SU-DHL-6 (cell line): Measurements from ENCODE around the gene SEC11C.

Experiments used
- H2AFZ ChIP-seq: fragments of 200-600 bp; sonication (generic); 2 replicates; pipeline ENCODE4 v1.6.1; 2014; ENCODE audit warnings: low read depth, mild to moderate bottlenecking, moderate library complexity, mixed read lengths, antibody characterized with exemption, low read length; ENCODE audit not compliant: severe bottlenecking
- H3F3A ChIP-seq: fragments of 200-600 bp; shearing (Covaris generic); 2 replicates; pipeline ENCODE4 v1.6.0; 2016; ENCODE audit warnings: antibody characterized with exemption, mild to moderate bottlenecking; ENCODE audit not compliant: insufficient read depth
- H3K27ac ChIP-seq: fragments of 200-600 bp; sonication (generic); 2 replicates; pipeline ENCODE4 v1.5.1; 2016; ENCODE audit warnings: low read depth, mild to moderate bottlenecking, low read length, moderate library complexity, mixed read lengths
- H3K27me3 ChIP-seq: fragments of 200-600 bp; sonication (generic), shearing (Covaris generic); 2 replicates; pipeline ENCODE4 v1.6.0; 2014; ENCODE audit warnings: mild to moderate bottlenecking, low read length
- H3K36me3 ChIP-seq: fragments of 200-600 bp; sonication (generic); 2 replicates; pipeline ENCODE4 v1.6.1; 2014; ENCODE audit warnings: mild to moderate bottlenecking, low read length, mixed read lengths
- H3K4me2 ChIP-seq: fragments of 300-600, 200-600 bp; shearing (Covaris generic), sonication (generic); 2 replicates; pipeline ENCODE4 v1.6.0; 2014; ENCODE audit warnings: low read length, low read depth, mild to moderate bottlenecking; ENCODE audit not compliant: poor library complexity, severe bottlenecking
- H3K4me3 ChIP-seq: fragments of 200-600 bp; sonication (generic); 2 replicates; pipeline ENCODE4 v1.5.1; 2014; ENCODE audit warnings: antibody characterized with exemption, low read length, mild to moderate bottlenecking, mixed read lengths; ENCODE audit not compliant: insufficient read depth, poor library complexity, severe bottlenecking
- H3K79me2 ChIP-seq: fragments of 200-600 bp; sonication (generic); 2 replicates; pipeline ENCODE4 v1.6.1; 2014; ENCODE audit warnings: mild to moderate bottlenecking, low read length, moderate library complexity; ENCODE audit not compliant: insufficient read depth
- H3K9ac ChIP-seq: fragments of 200-600 bp; sonication (generic); 2 replicates; pipeline ENCODE4 v1.7.0; 2014; ENCODE audit warnings: mild to moderate bottlenecking, low read length
- H3K9me2 ChIP-seq: fragments of 200-600 bp; sonication (generic); replicated peaks from 2 replicates; pipeline ENCODE4 v1.6.1; 2014; ENCODE audit warnings: low read length; ENCODE audit not compliant: insufficient read depth
- H3K9me3 ChIP-seq: fragments of 200-600 bp; sonication (generic); 2 replicates; pipeline ENCODE4 v1.6.1; 2014; ENCODE audit warnings: low read length, mixed read lengths; ENCODE audit not compliant: insufficient read depth
- H4K20me1 ChIP-seq: fragments of 200-600 bp; sonication (generic); 2 replicates; pipeline ENCODE4 v1.6.1; 2014; ENCODE audit warnings: low read depth, mild to moderate bottlenecking, antibody characterized with exemption, low read length, moderate library complexity, mixed read lengths
- CTCF ChIP-seq: fragments of 200-600 bp; sonication (generic); IDR thresholded peaks from one replicate; pipeline ENCODE4 v1.5.1; 2017; ENCODE audit warnings: antibody characterized with exemption, mild to moderate bottlenecking, low read length, moderate library complexity; ENCODE audit not compliant: insufficient read depth, poor library complexity, severe bottlenecking
- EZH2phosphoT487 ChIP-seq: fragments of 200-600 bp; sonication (generic), shearing (Covaris generic); conservative IDR thresholded peaks from 2 replicates; pipeline ENCODE4 v1.6.1; 2018; ENCODE audit warnings: mild to moderate bottlenecking, antibody characterized with exemption, low read length, moderate library complexity, mixed read lengths

Gene SEC11C

GRCh38 chr18:59094569-59094968 is 45.1 kb upstream of the SEC11C start:
- no peak overlapping the region for H3K4me3 ChIP-seq
- no peaks in the 10 kb centered on the region for H3K9me3 ChIP-seq
- no peaks in the 10 kb centered on the region for H3K27me3 ChIP-seq
- H3K9ac ChIP-seq, result no peak overlapping the region
- no peaks in the 10 kb centered on the region for H3F3A ChIP-seq
- H3K4me2 ChIP-seq, result no peak overlapping the region
- H3K27ac ChIP-seq, result no peak overlapping the region
- no peak overlapping the region for H2AFZ ChIP-seq
- H4K20me1 ChIP-seq, result no peaks in the 10 kb centered on the region
- no peaks in the 10 kb centered on the region for H3K79me2 ChIP-seq
- no peaks in the 10 kb centered on the region for H3K9me2 ChIP-seq
- H3K36me3 ChIP-seq, result no peaks in the 10 kb centered on the region
- no peak for TF ChIP-seq EZH2phosphoT487
- no peak for TF ChIP-seq CTCF

GRCh38 chr18:59096098-59096789 is 43.4 kb upstream of the SEC11C start:
- Histone ChIP-seq H3K27me3 (no peaks in the 10 kb centered on the region), H3K36me3 (no peaks in the 10 kb centered on the region), H3K4me3 (no peak overlapping the region), H3K79me2 (no peaks in the 10 kb centered on the region), H3K9me2 (no peaks in the 10 kb centered on the region), H3K4me2 (no peak overlapping the region), H3K9me3 (no peaks in the 10 kb centered on the region), H4K20me1 (no peaks in the 10 kb centered on the region), H3F3A (no peaks in the 10 kb centered on the region), H2AFZ (no peak overlapping the region), H3K27ac (no peak overlapping the region), H3K9ac (no peak overlapping the region)
- TF ChIP-seq CTCF (no peak), EZH2phosphoT487 (no peak)

- no peaks in the 10 kb centered on the region for H4K20me1 ChIP-seq
Observed at GRCh38 chr18:59101830-59102414, 37.8 kb upstream of the SEC11C start.

More at GRCh38 chr18:59101830-59102414, 37.8 kb upstream of the SEC11C start:
- H3K79me2 ChIP-seq, result no peaks in the 10 kb centered on the region
- H3K9me3 ChIP-seq, result no peaks in the 10 kb centered on the region
- no peak overlapping the region for H3K9ac ChIP-seq
- H3K27ac ChIP-seq, result no peak overlapping the region
- TF ChIP-seq EZH2phosphoT487 (no peak), CTCF (no peak)
- no peaks in the 10 kb centered on the region for H3F3A ChIP-seq
- no peaks in the 10 kb centered on the region for H3K36me3 ChIP-seq
- no peaks in the 10 kb centered on the region for H3K9me2 ChIP-seq
- H3K4me2 ChIP-seq, result no peak overlapping the region
- H3K4me3 ChIP-seq, result no peak overlapping the region
- H2AFZ ChIP-seq, result peak overlapping the region; percentile 18
- no peaks in the 10 kb centered on the region for H3K27me3 ChIP-seq
